Inferior parietal cortex (tissue), 1 donor: ENCODE data around the gene ZNF785.
"Not testable (repeated sequence)": the region's sequence is repeated elsewhere in the genome, so short reads cannot be mapped to it uniquely, and the experiment has no call there.

Experiments used
- DNase-seq: peaks from one replicate; pipeline ENCODE4 v3.0.0-alpha.2; 2016; ENCODE audit errors: extremely low spot score

Gene ZNF785

DNA sequence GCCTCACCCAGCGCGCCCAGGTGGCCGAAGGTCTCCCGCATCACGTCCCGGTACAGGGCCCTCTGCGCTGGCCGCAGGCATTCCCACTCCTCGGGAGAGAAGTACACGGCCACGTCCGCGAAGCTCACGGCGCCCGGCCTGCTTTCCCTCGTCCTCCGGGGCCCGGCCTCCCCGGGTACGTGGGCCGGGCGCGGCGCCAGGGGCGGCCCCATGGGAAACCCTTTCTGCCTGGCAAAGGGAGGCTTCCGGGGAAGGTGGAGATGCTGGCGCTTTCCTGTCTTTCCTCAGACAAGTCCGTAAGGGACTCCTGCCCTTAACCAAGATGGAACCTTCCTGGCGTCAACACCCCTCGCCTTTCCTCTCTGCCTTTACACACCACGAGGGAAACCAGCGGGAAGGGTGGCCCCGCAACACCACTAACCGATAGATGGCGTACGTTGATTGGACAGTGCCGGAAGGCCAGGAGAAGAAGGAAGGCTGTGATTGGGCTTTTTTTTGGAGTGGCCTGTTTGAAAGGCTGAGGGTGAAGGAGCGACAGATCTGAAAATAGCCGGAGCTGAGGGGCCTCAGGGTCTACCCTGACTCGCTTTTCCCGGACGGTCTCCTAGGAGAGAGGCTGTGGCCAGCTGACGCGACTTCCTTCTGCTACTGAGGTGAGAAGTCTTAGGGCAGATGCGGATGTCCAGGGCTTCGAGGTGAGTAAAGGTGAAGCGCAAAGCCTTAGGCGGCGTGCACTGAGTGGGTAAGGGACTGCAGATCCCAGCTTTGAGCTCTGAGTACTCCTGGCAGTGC, at the start of gene ZNF785:
Gene ZNF785 (minus strand): TSS at position 298 of the 792 bp plus-strand sequence. CDS start 86 bp downstream, at position 212.
- DNase-seq: peak; percentile 99

DNA sequence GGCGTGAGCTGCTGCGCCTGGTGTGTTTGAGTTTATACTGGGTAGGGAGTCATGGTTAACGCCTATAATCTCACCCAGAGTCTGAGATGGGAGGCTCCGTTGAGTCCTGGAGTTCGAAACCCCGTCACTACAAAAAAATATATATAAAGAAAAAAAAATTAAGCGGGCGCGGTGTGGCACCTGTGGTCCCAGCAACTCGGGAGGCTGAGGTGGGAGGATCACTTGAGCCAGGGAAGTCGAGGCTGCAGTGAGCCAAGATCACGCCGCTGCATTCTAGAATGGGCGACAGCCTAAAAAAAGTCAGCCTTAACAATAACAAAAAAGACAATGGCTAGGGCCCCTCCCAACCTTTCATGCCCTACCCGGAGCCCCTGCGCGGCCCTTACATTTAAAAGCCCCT, 48.0 kb upstream of the ZNF785 start:
- DNase-seq: no peak

DNA sequence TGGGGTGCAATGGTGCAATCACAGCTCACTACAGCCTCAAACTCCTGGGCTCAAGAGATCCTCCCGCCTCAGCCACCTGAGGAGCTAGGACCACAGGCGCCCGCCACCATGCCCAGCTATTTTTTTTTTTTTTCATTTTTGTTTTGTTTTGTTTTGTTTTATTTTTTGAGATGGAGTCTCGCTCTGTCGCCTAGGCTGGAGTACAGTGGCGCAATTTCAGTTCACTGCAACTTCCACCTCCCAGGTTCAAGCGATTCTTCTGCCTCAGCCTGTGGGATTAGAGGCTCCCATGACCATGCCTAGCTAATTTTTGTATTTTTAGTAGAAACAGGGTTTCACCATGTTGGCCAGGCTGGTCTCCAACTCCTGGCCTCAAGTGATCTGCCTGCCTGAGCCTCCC, 47.0 kb upstream of the ZNF785 start:
- not testable (repeated sequence) for DNase-seq

DNA sequence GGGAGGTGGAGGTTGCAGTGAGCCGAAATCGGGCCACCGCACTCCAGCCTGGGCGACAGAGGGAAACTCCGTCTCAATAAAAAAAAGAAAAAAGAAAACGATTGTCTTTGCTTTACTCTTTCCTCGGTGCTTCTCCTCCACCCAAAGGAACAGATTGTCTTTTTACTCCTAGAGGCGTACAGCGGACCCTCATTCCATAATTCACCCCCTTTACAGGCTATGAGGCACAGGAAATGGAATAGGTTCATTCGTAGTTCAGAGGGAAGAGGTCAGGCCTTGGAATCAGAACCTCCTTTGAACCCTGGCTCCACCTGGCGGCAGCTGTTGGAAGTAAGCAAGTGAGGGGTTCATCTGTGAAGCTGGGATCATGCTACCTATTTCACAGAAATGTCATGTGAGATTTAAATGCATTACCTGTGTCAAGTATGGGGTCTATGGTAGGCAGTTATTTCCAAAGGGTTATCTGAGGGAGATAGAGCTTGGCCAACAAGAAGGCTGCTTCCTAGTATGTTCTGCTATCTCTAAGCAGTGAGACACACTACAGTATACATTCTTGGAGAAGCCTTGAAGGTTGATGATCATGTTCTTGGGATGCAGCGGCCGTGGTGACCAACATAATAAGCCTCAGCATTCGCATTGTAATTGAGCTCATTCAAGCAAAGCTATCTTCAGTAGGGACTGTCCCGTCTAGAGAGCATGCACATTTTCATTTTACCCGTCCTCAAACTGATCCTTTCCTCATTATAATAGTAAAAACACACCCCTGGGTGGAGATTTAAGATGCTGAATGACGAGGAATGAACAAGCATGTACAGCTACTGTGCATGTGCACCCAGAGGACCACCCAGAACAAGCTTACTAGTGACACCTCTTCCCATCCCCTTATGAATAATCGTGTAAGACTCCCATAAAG, 43.4 kb upstream of the ZNF785 start:
- DNase-seq: peak; percentile 94

DNA sequence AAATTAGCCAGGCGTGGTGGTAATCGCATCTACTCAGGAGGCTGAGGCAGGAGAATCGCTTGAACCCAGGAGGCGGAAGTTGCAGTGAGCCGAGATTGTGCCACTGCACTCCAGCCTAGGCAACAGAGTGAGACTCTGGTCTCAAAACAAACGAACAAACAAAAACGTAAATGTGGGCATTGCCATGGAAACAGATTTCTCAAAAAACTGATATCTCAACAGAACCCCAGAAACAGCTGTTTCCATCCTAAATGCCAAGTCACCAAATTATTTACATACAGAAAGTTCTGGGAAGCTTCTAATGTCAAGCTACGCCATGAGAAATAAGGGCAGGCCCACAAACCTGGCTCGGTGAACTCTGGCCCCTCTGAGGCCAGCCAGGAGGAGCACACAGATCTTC, 40.7 kb upstream of the ZNF785 start:
- DNase-seq: no peak

DNA sequence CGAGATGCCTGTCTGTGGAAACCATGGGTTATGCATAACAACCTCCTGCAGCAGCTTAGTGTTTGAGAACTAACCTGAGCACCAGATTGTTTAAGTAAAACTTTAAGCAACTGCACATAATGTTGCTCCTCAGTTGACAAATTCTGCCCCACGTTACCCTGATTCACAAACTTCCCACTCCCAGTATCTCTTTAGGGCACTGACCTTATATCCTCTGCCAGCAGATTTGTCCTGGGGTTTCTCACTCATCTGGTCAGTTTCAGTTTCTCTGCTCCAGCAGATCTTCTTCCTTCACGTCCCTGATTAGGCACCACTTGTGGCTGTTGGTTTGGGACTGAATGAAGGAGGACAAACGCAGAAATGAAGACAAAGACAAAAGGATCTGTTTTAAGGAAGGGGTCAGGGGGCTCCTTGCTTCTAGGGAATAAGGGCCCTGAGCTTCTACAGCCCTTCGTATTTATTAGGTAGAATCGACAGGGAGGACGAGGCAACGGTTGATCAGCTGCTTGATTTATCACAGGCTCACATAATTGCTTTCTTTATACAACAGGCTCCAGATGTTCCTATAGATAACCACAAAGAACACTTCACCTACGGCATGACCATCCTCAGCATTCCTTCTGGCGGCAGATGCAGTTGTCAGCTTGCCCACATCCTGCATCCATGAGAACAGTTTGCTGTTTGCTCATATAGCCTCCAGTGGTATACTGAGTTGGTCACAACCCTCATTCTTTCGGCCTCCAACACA, 38.2 kb upstream of the ZNF785 start:
- DNase-seq: no peak

DNA sequence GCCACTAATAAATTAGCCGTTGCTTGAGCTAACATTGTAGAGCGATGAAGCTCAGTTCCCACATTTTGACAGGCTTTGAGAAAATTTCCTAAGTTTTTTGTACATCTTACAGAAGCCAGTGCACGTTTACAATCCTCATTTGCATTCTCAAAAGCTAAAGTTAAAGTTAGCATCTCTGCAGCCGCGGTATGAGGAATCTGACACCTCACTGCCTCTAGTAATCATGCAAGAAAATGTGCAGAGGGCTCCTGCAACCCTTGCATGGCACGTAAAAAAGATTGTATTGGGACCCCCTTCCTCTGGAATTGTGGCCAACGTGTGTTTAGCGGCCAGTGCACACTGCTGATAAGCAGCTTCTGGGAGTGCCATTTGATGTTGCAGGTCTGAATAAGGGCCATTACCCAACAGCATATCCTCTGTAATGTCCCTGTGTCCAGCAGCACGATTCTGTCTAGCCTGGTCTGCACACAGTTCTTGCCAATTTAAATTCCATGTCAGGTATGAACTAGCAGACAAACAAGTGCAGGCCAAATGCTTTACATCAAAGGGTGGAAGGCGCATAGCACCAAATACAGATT, 37.0 kb upstream of the ZNF785 start:
- DNase-seq: no peak

DNA sequence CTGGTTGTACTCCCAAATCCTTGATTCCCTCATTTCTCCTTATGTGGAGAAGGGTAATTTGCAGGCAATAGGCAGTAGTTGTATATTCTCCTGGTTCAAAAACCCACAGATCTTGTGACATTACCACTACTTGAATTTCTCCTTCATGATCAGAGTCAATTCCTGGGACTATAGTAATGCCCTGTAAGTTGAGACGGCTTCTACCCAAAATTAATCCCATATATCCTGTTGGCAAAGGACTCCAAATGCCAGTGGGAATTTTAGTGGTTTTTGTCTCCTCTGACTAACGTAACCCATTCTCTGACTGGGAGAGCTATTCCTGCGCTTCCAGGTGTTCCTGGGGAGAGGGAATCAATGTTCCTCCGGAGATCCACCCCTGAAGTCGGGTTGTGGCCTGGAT, 36.3 kb upstream of the ZNF785 start:
- DNase-seq: no peak

DNA sequence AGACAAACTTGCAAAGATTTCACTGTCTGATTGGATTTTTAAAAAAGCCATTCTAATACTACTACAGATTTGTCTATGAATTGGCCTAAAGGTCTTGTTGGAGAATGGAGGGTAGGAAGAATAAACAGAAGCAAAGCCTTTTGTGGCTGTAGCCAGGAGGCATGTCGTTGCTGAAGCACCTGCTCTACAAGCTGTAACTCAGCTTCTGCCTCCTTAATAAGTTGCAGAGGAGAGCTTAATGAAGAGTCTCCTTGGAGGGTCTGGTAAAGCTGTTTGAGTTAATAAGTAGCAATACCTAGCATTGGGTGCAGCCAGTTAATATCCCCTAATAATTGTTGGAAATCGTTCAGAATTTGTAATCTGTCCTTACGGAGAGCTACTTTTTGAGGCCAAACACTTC, 34.7 kb upstream of the ZNF785 start:
- DNase-seq: no peak

DNA sequence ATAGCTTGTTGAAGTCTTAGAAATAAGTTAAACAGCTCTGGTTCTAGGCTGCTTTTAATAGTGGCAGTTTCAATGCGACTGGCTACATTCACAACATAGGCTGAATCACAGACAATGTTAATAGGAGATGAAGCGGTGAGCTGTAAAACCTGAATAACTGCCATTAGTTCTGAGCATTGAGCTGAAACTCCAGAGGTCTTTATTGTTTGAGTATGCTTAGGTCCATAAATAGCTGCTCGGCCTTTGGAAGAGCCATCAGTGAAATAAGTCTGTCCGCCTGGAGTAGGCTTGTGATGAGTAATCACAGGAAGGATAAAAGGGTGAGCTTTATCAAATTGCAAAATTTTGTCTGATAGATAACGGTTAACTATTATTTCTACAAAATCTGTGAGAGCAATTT, 34.1 kb upstream of the ZNF785 start:
- no peak for DNase-seq

DNA sequence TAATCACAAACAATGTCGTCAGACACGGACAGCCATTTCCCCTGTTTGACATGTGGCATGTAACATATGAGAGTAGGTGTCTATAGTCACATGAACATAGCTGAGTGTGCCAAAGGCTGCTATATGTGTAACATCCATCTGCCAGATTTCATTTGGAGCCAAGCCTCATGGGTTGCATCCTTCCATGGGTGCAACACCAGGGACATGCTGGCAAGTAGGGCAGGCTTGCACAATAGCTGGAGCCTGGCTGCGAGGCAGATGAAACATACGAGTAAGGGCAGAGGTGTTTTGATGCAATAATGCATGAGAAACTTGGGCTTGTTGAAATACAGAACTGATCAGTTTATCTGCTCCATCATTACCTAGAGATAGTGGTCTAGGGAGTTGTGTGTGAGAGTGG, 33.7 kb upstream of the ZNF785 start:
- DNase-seq: peak; percentile 16

DNA sequence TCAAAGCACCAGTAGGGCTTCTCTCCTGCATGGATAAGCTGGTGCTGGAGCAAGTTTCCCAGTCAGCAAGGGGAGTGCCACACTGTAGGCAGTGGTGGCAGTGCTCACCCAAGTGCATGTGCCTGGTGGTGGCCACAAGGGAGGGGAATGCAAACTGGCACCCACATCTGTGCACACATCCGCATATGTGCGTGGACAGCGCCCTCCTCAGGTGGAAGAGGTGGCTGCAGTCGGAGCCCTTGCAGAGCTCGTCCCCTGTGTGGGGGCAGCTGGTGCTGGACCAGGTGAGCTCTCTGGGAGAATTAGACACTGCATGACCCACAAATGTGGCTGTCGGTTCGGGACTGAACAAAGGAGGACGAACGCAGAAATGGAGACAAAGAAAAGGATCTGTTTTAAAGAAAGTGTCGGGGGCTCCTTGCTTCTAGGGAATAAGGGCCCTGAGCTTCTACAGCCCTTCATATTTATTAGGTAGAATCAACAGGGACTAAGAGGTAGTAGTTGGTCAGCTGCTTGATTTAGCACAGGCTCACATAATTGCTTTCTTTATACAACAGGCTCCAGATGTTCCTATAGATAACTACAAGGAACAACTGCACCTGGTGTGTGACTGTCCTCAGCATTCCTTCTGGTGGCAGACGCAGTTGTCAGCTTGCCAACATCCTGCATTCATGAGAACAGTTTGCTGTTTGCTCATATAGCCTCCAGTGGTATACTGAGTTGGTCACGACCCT, 30.0 kb upstream of the ZNF785 start:
- no peak for DNase-seq

DNA sequence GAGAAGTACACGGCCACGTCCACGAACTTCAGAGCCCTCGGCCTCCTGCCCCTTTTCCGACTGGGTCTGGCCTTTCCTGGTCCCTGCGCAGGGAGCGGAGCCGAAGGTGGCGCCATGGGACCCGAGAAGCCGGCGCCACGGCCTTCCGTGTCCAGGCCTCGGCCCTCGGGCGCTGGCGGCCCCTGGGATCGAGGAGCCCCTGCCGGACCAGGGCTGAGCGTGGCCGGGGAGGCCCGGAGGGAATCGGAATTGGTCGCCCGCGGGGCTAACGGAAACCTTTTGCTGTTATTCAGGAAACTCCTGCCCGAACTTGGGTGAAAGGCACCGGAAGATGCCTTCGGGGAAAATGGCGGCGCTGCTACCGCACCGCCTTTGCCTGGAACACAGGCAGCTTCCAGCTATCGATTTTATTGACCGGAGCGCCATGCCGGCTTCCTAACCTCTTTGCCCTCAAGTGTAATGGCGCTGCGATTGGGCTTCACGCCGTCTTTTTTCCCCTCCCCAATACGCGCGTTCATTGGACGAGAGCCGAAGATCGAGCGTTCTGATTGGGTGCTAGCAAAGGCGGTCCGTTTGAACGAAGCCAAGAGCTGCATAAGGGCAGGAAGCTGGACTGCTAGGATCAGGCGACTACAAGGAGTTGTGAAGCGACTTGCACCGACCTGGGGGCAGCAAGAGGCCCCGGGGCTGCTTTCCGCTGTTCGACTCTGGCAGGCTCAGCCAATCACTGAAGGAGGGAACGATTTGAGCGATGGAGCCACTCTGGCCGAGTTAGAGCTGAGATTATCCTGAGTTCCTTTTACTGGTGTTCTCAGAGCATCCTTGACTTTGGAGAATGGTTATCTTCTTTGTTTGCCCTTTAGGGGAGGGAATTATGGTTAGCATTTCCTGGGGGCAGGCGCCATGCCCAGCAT, 24.7 kb upstream of the ZNF785 start, which contains the start of gene ZNF689:
Gene ZNF689 (minus strand): TSS at position 464 of the 914 bp plus-strand sequence. CDS start 348 bp downstream, at position 116.
- DNase-seq: peak; percentile 99

DNA sequence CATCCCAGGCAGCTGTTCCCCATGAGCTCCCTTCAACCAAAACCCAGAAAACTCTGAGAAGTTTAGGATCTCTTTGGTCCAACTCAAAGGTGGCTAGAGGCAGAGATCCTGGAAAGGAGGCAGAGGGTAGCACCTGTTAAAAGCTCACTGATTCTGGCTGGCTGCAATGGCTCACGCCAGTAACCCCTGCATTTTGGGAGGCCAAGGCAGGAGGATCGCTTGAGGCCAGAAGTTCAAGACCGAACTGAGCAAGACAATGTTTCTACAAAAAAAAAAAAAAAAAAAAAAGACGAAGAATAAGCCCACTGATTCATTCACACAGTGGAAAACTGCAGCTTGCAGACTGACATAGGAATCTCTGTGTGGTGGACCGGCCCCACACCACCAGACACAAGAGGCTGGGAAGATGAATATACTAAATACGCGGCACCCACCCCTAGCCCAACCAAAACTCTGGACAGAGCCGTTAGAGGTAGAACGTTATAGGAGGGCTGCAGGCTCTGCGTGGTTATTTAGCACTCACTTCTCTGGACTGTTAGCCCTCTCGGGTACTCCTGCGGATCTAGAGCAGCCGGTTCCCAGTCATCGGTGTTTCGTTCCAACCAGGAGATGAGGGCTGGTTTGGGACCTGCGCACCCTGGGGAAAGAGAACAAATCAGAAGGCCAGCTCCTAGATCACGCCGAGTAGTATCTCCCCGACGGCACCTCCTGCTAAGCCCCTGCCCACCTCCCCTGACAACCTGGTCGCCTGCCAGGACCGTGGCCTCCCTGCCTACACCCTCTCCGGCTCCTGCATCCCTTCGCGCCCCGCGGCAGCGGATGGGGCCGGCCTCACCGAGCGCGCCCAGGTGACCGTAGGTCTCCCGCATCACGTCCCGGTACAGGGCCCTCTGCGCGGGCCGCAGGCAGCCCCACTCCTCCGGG, 23.8 kb upstream of the ZNF785 start:
- peak; percentile 18 for DNase-seq

DNA sequence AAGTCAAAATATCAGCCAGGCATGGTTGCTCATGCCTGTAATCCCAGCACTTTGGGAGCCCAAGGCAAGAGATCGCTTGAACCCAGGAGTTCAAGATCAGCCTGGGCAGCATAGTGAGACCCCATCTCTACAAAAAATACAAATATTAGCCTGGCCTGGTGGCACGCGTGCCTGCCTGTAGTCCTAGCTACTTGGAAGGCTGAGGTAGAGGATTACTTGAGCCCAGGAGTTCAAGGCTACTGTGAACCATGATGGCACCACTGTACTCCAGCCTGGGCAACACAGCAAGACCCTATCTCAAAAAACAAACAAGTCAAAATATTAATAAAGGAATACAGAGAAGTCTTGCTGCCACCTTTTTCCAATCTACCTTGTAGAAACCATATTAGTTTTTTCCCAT, 20.5 kb upstream of the ZNF785 start:
- DNase-seq: no peak

DNA sequence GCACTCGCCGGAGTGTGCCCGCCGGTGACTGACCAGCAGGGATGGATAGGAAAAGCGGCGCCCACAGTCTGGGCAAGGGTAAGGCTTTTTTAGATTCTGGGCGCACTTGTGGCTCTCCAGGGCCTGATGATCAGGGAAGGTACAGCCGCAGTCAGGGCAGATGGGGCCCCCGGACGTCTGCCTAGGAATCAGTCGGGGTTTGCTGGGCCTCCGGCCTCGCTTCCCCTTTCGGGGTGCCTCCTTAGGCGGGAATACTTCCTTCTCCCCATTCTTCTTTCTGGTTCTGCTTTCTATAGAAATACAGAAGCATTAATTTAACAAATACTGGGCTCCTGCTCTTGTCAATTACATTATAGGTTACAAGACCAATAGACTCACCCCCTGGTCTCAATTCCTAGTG, 19.7 kb upstream of the ZNF785 start:
- no peak for DNase-seq

DNA sequence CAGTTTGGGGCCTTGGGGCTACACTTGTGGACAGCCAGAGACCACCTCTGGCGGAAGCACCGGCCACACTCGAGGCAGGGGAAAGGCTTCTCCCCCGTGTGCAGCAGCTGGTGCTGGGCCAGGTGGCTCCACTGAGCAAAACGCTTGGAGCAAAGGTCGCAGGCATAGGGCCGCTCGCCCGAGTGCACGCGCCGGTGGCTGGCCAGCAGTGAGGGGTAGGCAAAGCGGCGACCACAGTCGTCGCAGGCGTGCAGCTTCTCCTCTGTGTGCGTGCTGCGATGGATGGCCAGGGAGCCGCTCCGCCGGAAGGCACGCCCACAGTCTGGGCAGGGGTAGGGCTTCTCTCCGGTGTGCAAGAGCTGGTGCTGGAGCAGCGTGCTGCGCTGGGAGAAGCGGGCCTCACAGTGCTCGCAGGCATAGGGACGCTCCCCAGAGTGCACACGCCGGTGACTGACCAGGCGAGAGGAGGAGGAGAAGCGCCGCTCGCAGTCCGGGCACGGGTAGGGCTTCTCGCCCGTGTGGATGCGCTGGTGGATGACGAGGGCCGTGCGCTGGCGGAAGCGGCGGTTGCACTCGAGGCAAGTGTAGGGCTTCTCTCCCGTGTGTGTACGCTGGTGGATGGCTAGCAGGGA, 18.9 kb upstream of the ZNF785 start:
- no peak for DNase-seq

DNA sequence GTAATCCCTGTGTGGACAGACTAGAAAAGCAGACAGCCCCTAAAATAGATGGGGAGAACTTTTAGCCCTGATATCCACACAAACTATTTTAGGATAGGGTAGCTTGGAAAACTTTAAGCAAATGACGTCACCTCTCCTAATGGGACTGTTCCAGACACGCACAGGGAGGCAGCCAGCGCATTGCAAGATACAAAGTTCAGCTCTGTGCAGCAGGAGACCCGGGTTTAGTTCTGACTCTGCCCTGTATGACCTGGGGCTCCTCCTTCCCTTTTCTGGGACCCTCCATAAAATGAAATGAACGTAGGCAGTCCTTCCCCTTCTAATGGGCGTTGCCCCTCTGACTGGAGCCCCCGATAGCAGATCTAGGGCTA, 18.4 kb upstream of the ZNF785 start:
- no peak for DNase-seq
